ENCODE measurements around the gene ABR. TPM values are rescaled to one million over a fixed set of nuclear protein-coding genes. Genes with fewer than 3 reads are reported as not detected.
"Not testable (repeated sequence)": the region's sequence is repeated elsewhere in the genome, so short reads cannot be mapped to it uniquely, and the experiment has no call there.

ABR gene
- total RNA-seq, 1 donor from 2014 or later = 34.7 TPM

- no peak for DNase-seq (ENCODE audit: low read depth in 2 of 2)
Measured at GRCh38 chr17:1095853-1096173, 84.0 kb downstream of the ABR start.

GRCh38 chr17:1095090-1095852, 84.5 kb downstream of the ABR start:
- DNase-seq (ENCODE audit: low read depth in 2 of 2) = no peak

GRCh38 chr17:1094591-1094990, 85.2 kb downstream of the ABR start:
- DNase-seq (ENCODE audit: low read depth in 2 of 2) = no peak

GRCh38 chr17:1091900-1092299, 87.9 kb downstream of the ABR start:
- no peak for DNase-seq (ENCODE audit: low read depth in 2 of 2)

- DNase-seq (ENCODE audit: low read depth in 2 of 2) = no peak
Measured at GRCh38 chr17:1091190-1091534, 88.6 kb downstream of the ABR start.

- no peak for DNase-seq (ENCODE audit: low read depth in 2 of 2)
Measured at GRCh38 chr17:1090465-1091189, 89.2 kb downstream of the ABR start.

- DNase-seq (ENCODE audit: low read depth in 2 of 2) = no peak
Measured at GRCh38 chr17:1089915-1090314, 89.9 kb downstream of the ABR start.

- peak; percentile 56 to 77 for DNase-seq (ENCODE audit: low read depth in 2 of 2)
Measured at GRCh38 chr17:1087381-1088241, 92.2 kb downstream of the ABR start.

- peak in 1 of 2 donors; percentile 59 for DNase-seq (ENCODE audit: low read depth in 2 of 2)
Measured at GRCh38 chr17:1083451-1084187, 96.2 kb downstream of the ABR start.

GRCh38 chr17:1082579-1082978, 97.2 kb downstream of the ABR start:
- DNase-seq (ENCODE audit: low read depth in 2 of 2) = peak in 1 of 2 donors; percentile 72

GRCh38 chr17:1078831-1079561, 100.8 kb downstream of the ABR start:
- no peak for DNase-seq (ENCODE audit: low read depth in 2 of 2)

- DNase-seq (ENCODE audit: low read depth in 2 of 2) = no peak
Measured at GRCh38 chr17:1077986-1078711, 101.6 kb downstream of the ABR start.

- DNase-seq (ENCODE audit: low read depth in 2 of 2) = no peak
Measured at GRCh38 chr17:1077581-1077985, 102.2 kb downstream of the ABR start.

GRCh38 chr17:1076982-1077302, 102.8 kb downstream of the ABR start:
- DNase-seq (ENCODE audit: low read depth in 2 of 2) = no peak

GRCh38 chr17:1076299-1076981, 103.3 kb downstream of the ABR start:
- DNase-seq (ENCODE audit: low read depth in 2 of 2) = no peak

- DNase-seq (ENCODE audit: low read depth in 2 of 2) = no peak
Measured at GRCh38 chr17:1074886-1075605, 104.7 kb downstream of the ABR start.

- DNase-seq (ENCODE audit: low read depth in 2 of 2) = not testable (repeated sequence)
Measured at GRCh38 chr17:1073963-1074625, 105.7 kb downstream of the ABR start.

GRCh38 chr17:1073241-1073962, 106.4 kb downstream of the ABR start:
- DNase-seq (ENCODE audit: low read depth in 2 of 2) = no peak

All from dermis microvascular lymphatic vessel endothelial cell (primary cell).